Esophagus squamous epithelium (tissue), 4 donors: Measurements from ENCODE around the gene VTN.

Experiments used
- CTCF ChIP-seq, 6 experiments: fragments of 450-650 bp in 4 of 6; fragments of 200-600 bp in 2 of 6; sonication (generic) in 2 of 6; IDR thresholded peaks; one replicate each; pipeline ENCODE4 v1.5.1; 2016 to 2019; ENCODE audit warnings: antibody characterized with exemption in 6 of 6, mild to moderate bottlenecking in 4 of 6, moderate library complexity in 4 of 6
- POLR2A ChIP-seq, 4 donors: fragments of 450-650 bp; IDR thresholded peaks; one replicate each; pipeline ENCODE4 v1.6.1; 2017; ENCODE audit warnings: antibody characterized with exemption in 4 of 4, mild to moderate bottlenecking in 4 of 4, moderate library complexity in 3 of 4

DNA sequence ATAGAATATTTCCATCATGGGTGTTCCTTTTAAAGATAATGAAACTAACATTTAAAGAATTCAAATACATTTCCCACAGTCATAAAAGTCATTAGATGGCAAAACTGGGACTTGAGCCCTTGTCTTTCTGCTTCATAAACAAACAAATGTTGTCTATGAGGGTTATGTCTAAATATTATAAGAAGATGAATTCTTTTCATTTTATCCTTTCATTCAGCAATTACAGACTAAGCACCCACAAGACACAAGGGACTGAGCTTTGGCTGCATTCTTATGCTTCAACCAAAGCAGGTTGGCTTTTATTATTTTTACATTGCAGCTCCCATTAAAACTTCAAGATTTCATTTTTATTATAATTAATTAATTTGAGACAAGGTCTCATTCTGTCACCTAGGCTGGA is 16.3 kb upstream of the VTN start:
- TF ChIP-seq CTCF (IDR thresholded peaks at IDR 0.05) = no peak
- TF ChIP-seq POLR2A (IDR thresholded peaks at IDR 0.05) = no peak
